ENCODE results near the gene SYP.
A peak's percentile ranks its signal among the peaks of the same experiment; 100 is the strongest.

The SYP gene

DNA sequence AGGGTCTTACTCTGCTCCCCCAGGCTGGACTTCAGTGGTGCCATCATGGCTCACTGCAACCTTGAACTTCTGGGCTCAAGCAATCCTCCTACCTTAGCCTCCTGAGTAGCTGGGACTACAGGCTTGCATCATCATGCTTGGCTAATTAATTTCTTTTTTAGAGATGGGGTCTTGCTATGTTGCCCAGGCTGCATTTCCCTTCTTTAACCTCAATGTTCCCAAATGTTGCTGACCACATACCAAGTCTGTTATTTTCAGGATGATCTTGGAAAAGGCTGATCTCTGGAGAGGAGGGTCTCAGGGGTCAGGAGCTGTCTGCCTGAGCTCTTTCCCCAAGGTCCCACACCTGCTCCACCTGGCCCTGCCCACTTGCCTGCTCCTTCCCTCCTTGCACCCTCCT, 20.1 kb upstream of the SYP start:
- DNase-seq (ENCODE audit: low read depth): no peak

DNA sequence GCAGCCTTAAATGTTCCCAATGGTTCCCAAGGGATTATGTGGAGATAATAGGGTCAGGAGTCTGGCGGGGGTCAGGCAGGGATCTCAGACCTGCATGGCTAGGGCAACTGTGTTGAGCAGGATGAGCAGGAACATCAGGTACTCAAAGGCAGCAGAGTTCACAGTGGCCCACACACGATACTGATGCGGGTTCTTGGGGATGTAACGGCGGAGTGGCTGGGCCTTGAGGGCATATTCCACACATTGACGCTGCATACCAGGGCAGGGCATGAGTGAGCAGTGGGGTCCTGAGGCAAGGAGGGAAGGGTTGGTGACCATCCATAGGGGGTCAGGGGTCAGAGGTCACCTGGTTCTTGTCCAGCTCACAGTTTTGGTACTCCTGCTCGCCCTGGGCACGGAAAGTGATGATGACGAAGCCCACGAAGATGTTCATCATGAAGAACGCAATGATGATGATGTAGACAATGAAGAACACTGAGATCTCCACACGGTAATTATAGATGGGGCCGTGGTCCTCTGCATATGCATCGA, 15.1 kb upstream of the SYP start:
- DNase-seq (ENCODE audit: low read depth): no peak

- no peak for DNase-seq (ENCODE audit: low read depth)
These were observed 14.4 kb upstream of the SYP start for GRCh38 chrX:49214416-49214815.

DNA sequence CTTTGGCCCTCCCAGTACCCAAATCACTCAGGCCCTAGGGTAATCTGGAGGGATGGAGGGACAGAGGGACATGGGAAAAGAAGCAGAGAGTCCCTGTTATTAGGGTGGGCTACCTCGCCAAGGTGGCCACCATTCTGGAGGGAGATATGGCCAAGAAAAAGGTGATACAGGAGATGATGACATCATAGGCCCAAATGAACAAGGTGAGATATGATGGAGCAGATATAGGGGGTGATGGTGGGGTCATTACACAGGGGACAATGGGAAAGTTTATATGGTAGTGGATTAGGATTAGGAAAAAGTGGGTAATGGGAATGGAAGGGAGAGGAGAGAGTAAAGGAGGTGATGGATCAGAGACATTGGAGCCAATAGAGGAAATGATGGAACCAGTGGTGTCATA, 12.9 kb upstream of the SYP start:
- DNase-seq (ENCODE audit: low read depth): no peak

GRCh38 chrX:49212209-49212608, 12.2 kb upstream of the SYP start:
- DNase-seq (ENCODE audit: low read depth): no peak

- DNase-seq (ENCODE audit: low read depth): no peak
These were observed 11.1 kb upstream of the SYP start for GRCh38 chrX:49211074-49211473.

DNA sequence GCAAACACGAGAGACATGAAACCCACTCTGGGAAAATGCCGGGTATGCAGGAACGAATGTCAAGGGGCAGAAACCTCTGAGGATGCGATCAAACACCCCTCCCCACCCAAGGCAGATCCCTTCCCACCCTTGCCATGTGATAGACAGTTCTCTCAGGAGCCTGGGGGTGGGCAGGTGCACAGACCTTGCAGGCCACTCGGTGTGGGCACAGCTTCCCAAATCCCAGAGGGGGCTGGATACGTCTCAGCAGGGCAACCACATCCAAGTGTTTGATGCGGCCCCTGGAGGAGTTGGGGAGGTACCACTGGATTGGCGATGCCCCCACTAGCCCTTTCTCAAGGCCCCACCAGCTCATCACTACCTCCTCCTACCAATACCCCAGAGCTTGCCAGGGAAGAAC, 10.4 kb upstream of the SYP start:
- DNase-seq (ENCODE audit: low read depth): no peak

GRCh38 chrX:49209434-49210251, 9.7 kb upstream of the SYP start:
- DNase-seq (ENCODE audit: low read depth): no peak

DNA sequence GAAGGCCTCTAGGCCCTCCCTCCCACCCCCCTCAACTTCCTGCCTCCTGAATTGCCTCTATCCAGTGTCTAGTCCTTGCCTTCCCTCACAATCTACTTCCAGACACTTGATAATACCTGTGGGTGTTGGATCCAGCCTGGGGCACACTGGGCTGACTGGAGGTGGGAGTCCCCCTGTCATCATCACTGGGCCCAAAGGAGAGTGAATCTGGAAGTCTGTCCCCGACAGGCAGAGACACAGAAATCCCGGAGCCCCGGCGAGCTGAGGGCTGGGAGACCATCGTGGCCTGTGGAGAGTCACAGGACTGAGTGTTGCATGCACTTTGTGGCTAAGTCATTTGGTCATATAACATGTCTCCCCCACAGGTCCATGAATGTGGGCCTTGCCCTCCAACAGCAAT, 8.4 kb upstream of the SYP start:
- no peak for DNase-seq (ENCODE audit: low read depth)

- DNase-seq (ENCODE audit: low read depth): no peak
These were observed 6.5 kb upstream of the SYP start for GRCh38 chrX:49206543-49206942.

GRCh38 chrX:49205443-49205842, 5.5 kb upstream of the SYP start:
- no peak for DNase-seq (ENCODE audit: low read depth)

GRCh38 chrX:49204709-49205108, 4.7 kb upstream of the SYP start:
- DNase-seq (ENCODE audit: low read depth): no peak

DNA sequence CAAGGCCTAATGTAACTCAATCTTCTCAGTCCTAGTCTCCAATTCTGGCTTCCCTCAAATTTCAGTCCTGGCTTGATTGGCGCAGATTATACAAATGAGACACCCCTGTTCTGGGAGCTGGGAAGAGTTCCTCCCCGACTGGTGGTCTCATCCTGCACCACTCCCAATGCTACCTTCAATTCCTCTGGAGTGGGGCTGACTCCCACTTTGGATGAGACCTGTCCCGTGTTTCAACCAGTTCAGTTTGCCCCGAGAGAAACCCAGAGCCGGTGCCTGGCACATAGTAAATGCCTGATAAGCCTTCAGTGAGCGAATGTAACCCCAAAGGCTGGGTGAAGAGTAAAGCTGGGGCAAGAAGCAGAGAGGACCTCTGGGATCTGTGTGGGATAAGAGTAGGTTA, 4.0 kb upstream of the SYP start:
- DNase-seq (ENCODE audit: low read depth): no peak

DNA sequence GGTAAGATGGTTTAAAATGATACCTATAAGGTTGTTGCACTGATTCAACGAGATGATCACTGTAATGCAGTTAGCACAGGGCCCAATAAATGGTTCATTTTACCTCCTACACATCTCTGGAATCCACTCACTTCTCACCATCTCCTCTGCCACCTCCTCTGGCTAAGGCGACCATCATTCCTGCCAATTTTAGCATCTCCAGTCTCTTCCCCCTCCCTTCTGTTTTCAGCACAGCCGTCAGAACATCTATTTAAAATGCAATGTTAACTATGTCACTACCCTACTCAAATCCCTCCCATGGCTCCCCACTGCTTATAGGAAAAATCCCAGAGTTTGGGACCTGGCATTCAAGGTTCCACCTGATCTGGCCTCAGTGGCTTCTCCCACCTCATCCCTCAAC, 3.5 kb upstream of the SYP start:
- DNase-seq (ENCODE audit: low read depth): no peak

DNA sequence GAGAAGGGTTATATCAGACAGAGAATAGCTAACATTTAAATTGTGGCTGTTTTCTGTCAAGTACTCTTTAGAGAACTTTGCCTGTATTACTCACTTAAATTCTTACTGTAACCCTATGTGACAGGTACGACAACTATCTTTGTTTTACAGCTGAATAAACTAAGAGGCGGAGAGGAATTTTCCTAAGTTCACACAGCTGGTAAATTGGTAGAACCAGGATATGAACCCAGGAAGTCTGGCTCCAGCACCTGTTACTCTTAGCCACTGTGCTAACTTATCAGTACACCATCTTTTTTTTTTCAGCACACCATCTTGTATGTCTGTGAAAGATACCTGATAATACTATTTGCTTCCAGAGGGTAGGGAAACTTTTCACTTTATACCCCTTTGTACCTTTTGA, 2.0 kb upstream of the SYP start:
- DNase-seq (ENCODE audit: low read depth): no peak

GRCh38 chrX:49199315-49199595, 738 bp downstream of the SYP start:
- no peak for DNase-seq (ENCODE audit: low read depth)

DNA sequence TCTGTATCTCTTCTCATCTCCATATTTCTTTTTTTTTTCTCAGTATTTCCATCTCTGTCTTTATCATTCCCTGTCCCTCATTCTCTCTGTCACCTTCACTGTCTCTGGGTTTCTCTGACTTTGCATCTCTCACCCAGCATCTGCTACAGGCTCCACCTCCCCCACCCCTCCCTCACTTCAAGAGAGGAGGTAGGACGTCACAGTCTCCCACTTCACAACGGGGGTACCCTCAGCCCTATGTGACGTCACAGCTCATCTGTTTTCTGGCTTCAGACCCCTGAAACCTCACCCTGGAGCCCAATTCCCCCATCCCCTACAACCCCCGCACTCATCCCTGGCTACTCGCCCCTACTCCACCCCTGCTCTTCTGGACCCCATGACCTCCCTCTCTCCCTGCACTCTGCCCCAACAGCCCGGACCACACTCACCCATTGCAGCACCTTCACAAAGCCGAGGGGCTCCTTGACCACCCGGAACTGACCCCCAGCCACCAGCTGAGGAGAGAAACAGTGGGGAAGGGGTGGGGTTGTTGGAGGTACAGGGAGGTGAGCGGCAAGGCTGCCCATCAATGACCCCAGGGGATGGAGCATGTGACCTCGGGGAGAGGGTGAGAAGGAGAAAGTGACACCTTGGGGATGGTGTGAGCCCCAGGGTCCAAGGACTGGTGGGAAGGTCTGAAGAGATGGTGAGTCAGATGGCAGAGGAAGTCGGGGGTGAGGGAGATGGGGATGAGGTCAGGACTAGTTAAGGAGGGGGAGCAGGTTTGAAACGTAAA, 1.3 kb downstream of the SYP start:
- no peak for DNase-seq (ENCODE audit: low read depth)

- DNase-seq (ENCODE audit: low read depth): no peak
These were observed 2.4 kb downstream of the SYP start for GRCh38 chrX:49197543-49198087.

DNA sequence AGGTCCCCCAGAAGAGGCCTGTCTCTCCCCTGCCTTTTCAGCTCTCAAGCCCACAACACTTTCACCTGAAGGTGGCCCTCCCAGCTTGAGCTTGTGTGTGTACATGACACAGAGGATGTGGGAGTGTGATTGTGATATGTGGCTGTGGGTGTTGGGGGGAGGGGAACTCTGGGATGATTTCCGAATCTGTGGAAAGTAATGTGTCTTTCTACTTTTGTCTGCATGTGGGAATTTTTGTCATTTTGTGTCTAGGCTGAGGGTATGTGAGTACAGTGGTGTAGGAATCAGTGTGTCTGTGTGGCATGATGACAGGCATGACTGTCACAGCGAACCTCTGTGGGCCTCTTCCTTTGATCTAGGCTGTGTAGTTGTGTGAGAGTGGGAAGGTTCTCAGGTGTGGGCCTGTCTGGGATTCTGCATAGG, 6.4 kb downstream of the SYP start:
- DNase-seq (ENCODE audit: low read depth): no peak

- DNase-seq (ENCODE audit: low read depth): no peak
These were observed 7.2 kb downstream of the SYP start for GRCh38 chrX:49192722-49193328.

DNA sequence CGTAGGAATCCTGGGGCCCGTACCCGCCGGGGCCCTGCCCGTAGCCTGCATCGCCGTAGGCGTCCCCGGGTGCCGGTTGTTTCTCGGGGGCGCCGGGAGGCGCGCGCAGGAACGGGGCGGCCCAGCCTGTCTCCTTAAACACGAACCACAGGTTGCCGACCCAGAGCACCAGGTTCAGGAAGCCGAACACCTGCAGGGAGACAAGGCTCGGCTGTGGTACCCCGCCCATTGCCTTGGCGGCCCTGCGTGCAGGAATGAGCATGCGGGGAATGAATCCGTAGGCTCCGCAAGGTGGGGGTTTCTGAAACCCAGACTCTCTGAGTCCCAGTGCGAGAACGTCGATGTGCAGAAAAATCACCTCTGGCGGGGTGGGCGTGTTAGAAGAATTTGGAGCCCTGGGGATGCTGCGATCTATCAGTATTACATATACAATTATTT, 8.4 kb downstream of the SYP start:
- no peak for DNase-seq (ENCODE audit: low read depth)

DNA sequence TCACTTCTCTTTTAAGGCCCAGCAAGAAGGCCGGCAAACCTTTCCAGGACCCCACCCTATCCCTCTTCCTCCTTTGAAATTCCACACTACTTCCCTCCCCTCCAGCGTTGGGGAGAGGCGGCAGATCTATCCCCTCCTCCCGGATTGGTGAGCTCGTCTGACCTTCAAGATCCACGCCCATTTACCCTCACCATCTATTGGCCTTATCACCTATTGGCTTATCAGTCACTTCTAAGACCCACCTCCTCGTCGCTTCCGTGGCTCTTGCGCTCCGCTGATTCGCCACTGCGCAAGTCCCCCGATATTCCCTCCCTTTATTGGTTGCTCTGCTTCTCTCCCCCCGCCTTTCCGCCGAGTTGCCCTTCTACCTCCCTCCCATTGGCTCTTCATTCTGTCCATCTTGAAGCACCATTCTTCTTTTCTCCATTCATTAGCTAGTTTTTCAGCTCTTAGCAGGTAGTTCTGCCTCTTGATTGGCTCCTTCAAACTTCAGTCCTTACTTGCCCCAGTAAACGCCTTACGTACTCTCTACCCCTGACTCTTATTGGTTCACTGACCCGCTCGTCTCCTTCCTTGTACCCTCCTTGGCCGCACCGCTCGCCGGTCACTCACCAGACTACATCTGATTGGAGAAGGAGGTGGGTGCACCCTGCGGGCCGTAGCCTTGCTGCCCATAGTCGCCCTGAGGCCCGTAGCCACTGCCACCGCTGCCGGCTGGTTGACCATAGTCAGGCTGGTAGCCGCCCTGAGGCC, 9.0 kb downstream of the SYP start:
- peak; percentile 67 for DNase-seq (ENCODE audit: low read depth)

Data from stimulated activated CD8-positive, alpha-beta memory T cell treated with anti-CD3 and anti-CD28 coated beads, Interleukin-12 subunit alpha, Interleukin-12 subunit beta, amount 100 ng/mL, for 4 hours (primary cell).